RWPE2 (cell line): ENCODE measurements around the gene BIN1.

ENCODE experiments used
- ATAC-seq: fragments of 200-7000 bp; cut with Tn5 transposase; 3 replicates; pipeline ENCODE4 v1.9.1; 2021; ENCODE audit warnings: low read depth
- DNase-seq: peaks from one replicate; pipeline ENCODE4 v3.0.0-alpha.2; 2020; ENCODE audit warnings: low spot score
- H3K27ac ChIP-seq: fragments of 450-650 bp; 2 replicates; pipeline ENCODE4 v1.5.1; 2017; ENCODE audit warnings: mild to moderate bottlenecking; ENCODE audit not compliant: poor library complexity, severe bottlenecking
- H3K27me3 ChIP-seq: fragments of 250-450 bp; sonication (Bioruptor Pico); 2 replicates; pipeline ENCODE4 v1.5.1; 2021; ENCODE audit warnings: mild to moderate bottlenecking, moderate library complexity; ENCODE audit not compliant: insufficient read depth, poor library complexity, severe bottlenecking
- H3K36me3 ChIP-seq: fragments of 250-450 bp; sonication (Bioruptor Pico); 2 replicates; pipeline ENCODE4 v1.5.1; 2020; ENCODE audit warnings: low read depth, mild to moderate bottlenecking, moderate library complexity
- H3K4me1 ChIP-seq: fragments of 250-450 bp; sonication (Bioruptor Pico); 2 replicates; pipeline ENCODE4 v1.5.1; 2021; ENCODE audit warnings: mild to moderate bottlenecking, moderate library complexity; ENCODE audit not compliant: insufficient read depth, poor library complexity, severe bottlenecking
- H3K4me3 ChIP-seq: fragments of 250-450 bp; sonication (Bioruptor Pico); 2 replicates; pipeline ENCODE4 v1.5.1; 2021; ENCODE audit warnings: mild to moderate bottlenecking, moderate library complexity; ENCODE audit not compliant: severe bottlenecking
- H3K9me3 ChIP-seq: fragments of 250-450 bp; sonication (Bioruptor Pico); 2 replicates; pipeline ENCODE4 v1.5.1; 2021; ENCODE audit warnings: mild to moderate bottlenecking, moderate library complexity; ENCODE audit not compliant: severe bottlenecking
- CTCF ChIP-seq: fragments of 450-650 bp; IDR thresholded peaks from one replicate; pipeline ENCODE4 v1.5.1; 2017; ENCODE audit warnings: mild to moderate bottlenecking, moderate library complexity; ENCODE audit not compliant: poor library complexity, severe bottlenecking

Gene BIN1

GRCh38 chr2:127069536-127069935, 37.4 kb downstream of the BIN1 start:
- TF ChIP-seq CTCF: no peak
- no peak for DNase-seq
- H3K36me3 ChIP-seq: no peaks in the 10 kb centered on the region; the same call in 1 of the 2 replicates
- peaks cover 8% of the 10 kb centered on the region for H3K4me1 ChIP-seq
- no peak overlapping the region for H3K4me3 ChIP-seq
- H3K9me3 ChIP-seq: no peaks in the 10 kb centered on the region
- no peak overlapping the region for H3K27ac ChIP-seq
- no peak for ATAC-seq
- H3K27me3 ChIP-seq: no peaks in the 10 kb centered on the region

GRCh38 chr2:127069003-127069402, 38.0 kb downstream of the BIN1 start:
- Histone ChIP-seq H3K4me1 (peaks cover 11% of the 10 kb centered on the region), H3K36me3 (no peaks in the 10 kb centered on the region; the same call in 1 of the 2 replicates), H3K27ac (no peak overlapping the region), H3K27me3 (no peaks in the 10 kb centered on the region), H3K4me3 (no peak overlapping the region), H3K9me3 (no peaks in the 10 kb centered on the region)
- DNase-seq (no peak), ATAC-seq (no peak)
- no peak for TF ChIP-seq CTCF

- Histone ChIP-seq H3K4me1 (peaks cover 11% of the 10 kb centered on the region), H3K27me3 (no peaks in the 10 kb centered on the region), H3K4me3 (no peak overlapping the region), H3K36me3 (no peaks in the 10 kb centered on the region; the same call in 1 of the 2 replicates), H3K27ac (no peak overlapping the region), H3K9me3 (no peaks in the 10 kb centered on the region)
- DNase-seq (no peak), ATAC-seq (no peak)
- TF ChIP-seq CTCF: peak; percentile 38
Observed at GRCh38 chr2:127068351-127068741, 38.6 kb downstream of the BIN1 start.

- H3K4me3 ChIP-seq: no peak overlapping the region
- peaks cover 5% of the 10 kb centered on the region for H3K36me3 ChIP-seq
- H3K27me3 ChIP-seq: no peaks in the 10 kb centered on the region
- peaks cover 11% of the 10 kb centered on the region for H3K4me1 ChIP-seq
- ATAC-seq (no peak), DNase-seq (no peak)
- peak; percentile 65 for TF ChIP-seq CTCF
- no peaks in the 10 kb centered on the region for H3K9me3 ChIP-seq
- no peak overlapping the region for H3K27ac ChIP-seq
Observed at GRCh38 chr2:127067620-127068350, 39.2 kb downstream of the BIN1 start.

- DNase-seq (no peak), ATAC-seq (no peak)
- H3K36me3 ChIP-seq: peaks cover 12% of the 10 kb centered on the region
- no peak overlapping the region for H3K27ac ChIP-seq
- no peak for TF ChIP-seq CTCF
- H3K27me3 ChIP-seq: no peaks in the 10 kb centered on the region
- peaks cover 11% of the 10 kb centered on the region for H3K4me1 ChIP-seq
- no peak overlapping the region for H3K4me3 ChIP-seq
- H3K9me3 ChIP-seq: no peaks in the 10 kb centered on the region
Observed at GRCh38 chr2:127066942-127067341, 40.0 kb downstream of the BIN1 start.
